ENCODE results near the gene ZCCHC24.

- TF ChIP-seq CTCF (conservative IDR thresholded peaks at IDR 0.05; ENCODE audit: low read length) (no peak), EZH2phosphoT487 (IDR thresholded peaks at IDR 0.05; ENCODE audit: borderline replicate concordance, low read depth, low read length) (no peak)
Observed at GRCh38 chr10:79438021-79438698, 7.3 kb downstream of the ZCCHC24 start.

Data from OCI-LY7 (cell line).